HepG2 (cell line): ENCODE measurements around the gene MAML1. TPM values are rescaled to one million over a fixed set of nuclear protein-coding genes. Genes with fewer than 3 reads are reported as not detected.
A peak's percentile ranks its signal among the peaks of the same experiment; 100 is the strongest.

Experiments used
- ARHGAP35 ChIP-seq: sonication (generic); formaldehyde crosslinking; IDR thresholded peaks from 2 replicates; pipeline ENCODE4 v1.9.0; 2022; ENCODE audit warnings: mild to moderate bottlenecking, inconsistent platforms, moderate library complexity, missing genetic modification reagents, borderline replicate concordance
- ARID4A ChIP-seq: sonication (generic); formaldehyde crosslinking; IDR thresholded peaks from 2 replicates; pipeline ENCODE4 v1.5.0; 2020; ENCODE audit warnings: mild to moderate bottlenecking, missing genetic modification reagents, borderline replicate concordance
- FOXO1 ChIP-seq: sonication (generic); formaldehyde crosslinking; IDR thresholded peaks from 2 replicates; pipeline ENCODE4 v1.4.0; 2020; ENCODE audit warnings: missing genetic modification reagents
- GTF3A ChIP-seq: sonication (generic); formaldehyde crosslinking; conservative IDR thresholded peaks from 2 replicates; pipeline ENCODE4 v1.4.0; 2020; ENCODE audit warnings: mild to moderate bottlenecking, missing genetic modification reagents
- KDM3A ChIP-seq: IDR thresholded peaks from 2 replicates; pipeline ENCODE4 v1.6.1; 2018; ENCODE audit warnings: low read depth, missing compliant biosample characterization
- NR2C2 ChIP-seq: sonication (generic); formaldehyde crosslinking; IDR thresholded peaks from 2 replicates; pipeline ENCODE4 v1.4.0; 2020; ENCODE audit warnings: missing genetic modification reagents, mild to moderate bottlenecking, moderate library complexity, borderline replicate concordance
- SALL1 ChIP-seq: sonication (generic); formaldehyde crosslinking; IDR thresholded peaks from 2 replicates; pipeline ENCODE4 v1.8.0; 2022; ENCODE audit warnings: mild to moderate bottlenecking, missing genetic modification reagents
- SATB2 ChIP-seq: sonication (generic); formaldehyde crosslinking; IDR thresholded peaks from 2 replicates; pipeline ENCODE4 v1.5.0; 2020; ENCODE audit warnings: missing genetic modification reagents
- SCMH1 ChIP-seq: sonication (generic); formaldehyde crosslinking; IDR thresholded peaks from 2 replicates; pipeline ENCODE4 v1.9.0; 2021; ENCODE audit warnings: missing genetic modification reagents, mild to moderate bottlenecking, borderline replicate concordance
- SMAD1 ChIP-seq: sonication (generic); formaldehyde crosslinking; IDR thresholded peaks from 2 replicates; pipeline ENCODE4 v1.4.0; 2020; ENCODE audit warnings: missing genetic modification reagents, low read depth, mild to moderate bottlenecking, borderline replicate concordance
- TEAD2 ChIP-seq: sonication (generic); formaldehyde crosslinking; IDR thresholded peaks from 2 replicates; pipeline ENCODE4 v1.9.0; 2021; ENCODE audit warnings: missing genetic modification reagents
- ZBTB14 ChIP-seq: sonication (generic); formaldehyde crosslinking; IDR thresholded peaks from 2 replicates; pipeline ENCODE4 v1.4.0; 2020; ENCODE audit warnings: missing genetic modification reagents
- ZMYM2 ChIP-seq: sonication (generic); formaldehyde crosslinking; IDR thresholded peaks from 2 replicates; pipeline ENCODE4 v1.8.0; 2022; ENCODE audit warnings: mild to moderate bottlenecking, missing genetic modification reagents
- ZMYM3 ChIP-seq: sonication (generic); formaldehyde crosslinking; IDR thresholded peaks from 2 replicates; pipeline ENCODE4 v1.5.1; 2020; ENCODE audit warnings: mild to moderate bottlenecking, missing genetic modification reagents
- ZNF230 ChIP-seq: sonication (generic); formaldehyde crosslinking; IDR thresholded peaks from 2 replicates; pipeline ENCODE4 v1.4.0; 2020; ENCODE audit warnings: mild to moderate bottlenecking, missing genetic modification reagents
- ZNF331 ChIP-seq: sonication (generic); formaldehyde crosslinking; IDR thresholded peaks from 2 replicates; pipeline ENCODE4 v1.4.0; 2020; ENCODE audit warnings: missing genetic modification reagents
- ZNF710 ChIP-seq: sonication (generic); formaldehyde crosslinking; IDR thresholded peaks from 2 replicates; pipeline ENCODE4 v1.5.0; 2020; ENCODE audit warnings: mild to moderate bottlenecking, missing genetic modification reagents, borderline replicate concordance
- ZSCAN5A ChIP-seq: sonication (generic); formaldehyde crosslinking; IDR thresholded peaks from 2 replicates; pipeline ENCODE4 v1.8.0; 2022; ENCODE audit warnings: mild to moderate bottlenecking, missing genetic modification reagents, borderline replicate concordance
- polyA plus RNA-seq, 8 experiments: library from polyadenylated mRNA; depleted of rRNA in 3 of 8; stranded (reverse) in 7 of 8; unstranded in 1 of 8; fragments of >200 nt; fragmentation: Illumina TruSeq in 4 of 8; extraction: Trizol in 4 of 8; gene quantifications; 2 replicates each; pipeline versions ENCODE4 v1.2.1 to v1.2.3, GENCODE V29; 2011 to 2016; ENCODE audit warnings: low read depth in 4 of 8, missing spikeins in 1 of 8, mixed read lengths in 1 of 8; ENCODE audit not compliant: insufficient read depth in 1 of 8
- total RNA-seq, 5 experiments: library from RNA; depleted of rRNA; stranded (reverse); fragments of >200 nt; fragmentation: Illumina TruSeq; extraction: Trizol; gene quantifications; 2 replicates each; pipeline ENCODE4 v1.2.3, GENCODE V29; 2016; ENCODE audit warnings: low read depth in 1 of 5

The MAML1 gene
- total and polyA plus RNA-seq, 2 of the 13 experiments (the other 11 are each of a cell fraction or from before 2014, with no cell fraction given), result 10.0 to 10.8 TPM

GRCh38 chr5:179732412-179732917 is at the start of gene MAML1 (continued):
- peak; percentile 11; the same call in 1 of the 2 replicates for TF ChIP-seq ARID4A (CRISPR knock-in tag)
- no peak for TF ChIP-seq KDM3A
- peak; percentile 94 for TF ChIP-seq ZBTB14 (CRISPR knock-in tag)
- TF ChIP-seq FOXO1 (CRISPR knock-in tag), result 0 out of 2 replicates have a peak, but pooled peaks have one; percentile 10
- peak; percentile 75 for TF ChIP-seq SALL1 (CRISPR knock-in tag)
- no peak for TF ChIP-seq GTF3A (CRISPR knock-in tag)
- no peak for TF ChIP-seq ZMYM2 (CRISPR knock-in tag)
- TF ChIP-seq NR2C2 (CRISPR knock-in tag), result peak; percentile 45; the same call in 1 of the 2 replicates
- TF ChIP-seq ARHGAP35, result no peak
- no peak for TF ChIP-seq ZMYM3 (CRISPR knock-in tag)
- TF ChIP-seq TEAD2 (CRISPR knock-in tag), result no peak
- TF ChIP-seq ZNF710, result no peak
- TF ChIP-seq ZSCAN5A (CRISPR knock-in tag), result no peak
- no peak for TF ChIP-seq SATB2
- TF ChIP-seq ZNF331, result peak; percentile 32; the same call in 1 of the 2 replicates
- no peak for TF ChIP-seq SMAD1
- no peak for TF ChIP-seq SCMH1 (CRISPR knock-in tag)
- TF ChIP-seq ZNF230 (CRISPR knock-in tag), result no peak
